HEK293 (cell line): ENCODE data around the gene ABHD3.

Source experiments
- ZNF274 ChIP-seq, 2 experiments: fragments of 200-500 bp in 1 of 2; fragments of 450-650 bp in 1 of 2; sonication (Bioruptor generic) in 1 of 2; formaldehyde crosslinking in 1 of 2; IDR thresholded peaks; 2 replicates each; pipeline versions ENCODE4 v1.5.1 to v1.6.1; 2014 to 2016; ENCODE audit warnings: borderline replicate concordance in 1 of 2, inconsistent platforms in 1 of 2, low read length in 1 of 2, missing biosample characterization in 1 of 2, missing genetic modification characterization in 1 of 2
- TF ChIP-seq, protein P1 (sequence below): fragments of 450-650 bp; formaldehyde crosslinking; IDR thresholded peaks from 2 replicates; pipeline ENCODE4 v1.5.1; 2016; ENCODE audit warnings: missing biosample characterization, missing genetic modification characterization

DNA sequence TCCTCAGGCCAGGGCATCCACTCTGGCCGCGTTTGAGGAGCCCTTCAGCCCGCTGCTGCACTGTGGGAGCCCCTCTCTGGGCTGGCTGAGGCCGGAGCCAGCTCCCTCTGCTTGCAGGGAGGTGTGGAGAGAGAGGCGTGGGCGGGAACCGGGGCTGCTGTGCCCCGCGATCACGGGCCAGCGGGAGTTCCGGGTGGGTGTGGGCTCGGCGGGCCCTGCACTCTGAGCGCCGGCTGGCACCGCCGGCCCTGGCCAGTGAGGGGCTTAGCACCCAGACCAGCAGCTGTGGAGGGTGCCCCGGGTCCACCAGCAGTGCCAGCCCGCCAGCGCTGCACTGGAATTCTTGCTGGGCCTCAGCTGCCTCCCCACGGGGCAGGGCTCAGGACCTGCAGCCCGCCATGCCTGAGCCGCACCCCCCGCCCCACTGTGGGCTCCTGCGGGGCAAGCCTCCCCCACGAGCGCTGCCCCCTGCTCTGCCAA, 1.9 kb upstream of the ABHD3 start:
- TF ChIP-seq ZNF274 (IDR thresholded peaks at IDR 0.05; ENCODE audit: low read length) (no peak), ZNF274 (tag by site-specific recombination; IDR thresholded peaks at IDR 0.05; ENCODE audit: borderline replicate concordance) (no peak)
- TF ChIP-seq, protein P1, sequence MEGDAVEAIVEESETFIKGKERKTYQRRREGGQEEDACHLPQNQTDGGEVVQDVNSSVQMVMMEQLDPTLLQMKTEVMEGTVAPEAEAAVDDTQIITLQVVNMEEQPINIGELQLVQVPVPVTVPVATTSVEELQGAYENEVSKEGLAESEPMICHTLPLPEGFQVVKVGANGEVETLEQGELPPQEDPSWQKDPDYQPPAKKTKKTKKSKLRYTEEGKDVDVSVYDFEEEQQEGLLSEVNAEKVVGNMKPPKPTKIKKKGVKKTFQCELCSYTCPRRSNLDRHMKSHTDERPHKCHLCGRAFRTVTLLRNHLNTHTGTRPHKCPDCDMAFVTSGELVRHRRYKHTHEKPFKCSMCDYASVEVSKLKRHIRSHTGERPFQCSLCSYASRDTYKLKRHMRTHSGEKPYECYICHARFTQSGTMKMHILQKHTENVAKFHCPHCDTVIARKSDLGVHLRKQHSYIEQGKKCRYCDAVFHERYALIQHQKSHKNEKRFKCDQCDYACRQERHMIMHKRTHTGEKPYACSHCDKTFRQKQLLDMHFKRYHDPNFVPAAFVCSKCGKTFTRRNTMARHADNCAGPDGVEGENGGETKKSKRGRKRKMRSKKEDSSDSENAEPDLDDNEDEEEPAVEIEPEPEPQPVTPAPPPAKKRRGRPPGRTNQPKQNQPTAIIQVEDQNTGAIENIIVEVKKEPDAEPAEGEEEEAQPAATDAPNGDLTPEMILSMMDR (tag by site-specific recombination), result no peak
